ENCODE data around the gene PLD3. TPM values are rescaled to one million over a fixed set of nuclear protein-coding genes. Genes with fewer than 3 reads are reported as not detected.

Gene PLD3
- total RNA-seq, 1 donor = 229 TPM

- peak; percentile 98 to 100 (median 99) for DNase-seq (ENCODE audit: low read depth in 2 of 3, low spot score in 2 of 3)
These were observed 77.2 kb downstream of the PLD3 start, which contains the start of gene SERTAD1 for GRCh38 chr19:40425450-40426287. Gene SERTAD1 (minus strand): TSS chr19:40425992. CDS start chr19:40423546, 2,446 bp downstream.

Small RNA genes within 50 kb of the gene (small RNA-seq; reads per million reads assigned to genes)
- not detected for gene MIR6796
- gene RF00019 = not detected
- gene RNU6-945P = not detected

Other genes starting within 250 kb of the PLD3 start
- 8.3 TPM for gene MAP3K10, start 157.3 kb upstream of the PLD3 start, total RNA-seq
- under 0.01 TPM for gene TTC9B, start 130.3 kb upstream of the PLD3 start, total RNA-seq
- gene CCNP, start 122.0 kb upstream of the PLD3 start, total RNA-seq = 0.27 TPM
- gene AKT2, start 63.4 kb upstream of the PLD3 start, total RNA-seq = 112 TPM
- gene C19orf47, start 298 bp upstream of the PLD3 start, total RNA-seq = 12.1 TPM
- 0.27 TPM for gene HIPK4, start 41.5 kb downstream of the PLD3 start, total RNA-seq
- 2.2 TPM for gene PRX, start 64.7 kb downstream of the PLD3 start, total RNA-seq
- gene SERTAD1, start 77.3 kb downstream of the PLD3 start, total RNA-seq = 19.1 TPM
- gene SERTAD3, start 95.6 kb downstream of the PLD3 start, total RNA-seq = 19.1 TPM
- 150 TPM for gene BLVRB, start 117.0 kb downstream of the PLD3 start, total RNA-seq
- 0.27 TPM for gene SPTBN4, start 118.3 kb downstream of the PLD3 start, total RNA-seq
- 91.3 TPM for gene SHKBP1, start 228.2 kb downstream of the PLD3 start, total RNA-seq